ENCODE data around the gene ACSM2A.
"Not testable (repeated sequence)": the region's sequence is repeated elsewhere in the genome, so short reads cannot be mapped to it uniquely, and the experiment has no call there.

The ACSM2A gene

GRCh38 chr16:20451364-20451763 is at the start of gene ACSM2A:
TSS of gene ACSM2A (plus strand) at chr16:20451521. CDS start at chr16:20460115, 8,594 bp downstream.
- DNase-seq (ENCODE audit: low read depth in 2 of 3, low spot score in 2 of 3): not testable (repeated sequence)

DNA sequence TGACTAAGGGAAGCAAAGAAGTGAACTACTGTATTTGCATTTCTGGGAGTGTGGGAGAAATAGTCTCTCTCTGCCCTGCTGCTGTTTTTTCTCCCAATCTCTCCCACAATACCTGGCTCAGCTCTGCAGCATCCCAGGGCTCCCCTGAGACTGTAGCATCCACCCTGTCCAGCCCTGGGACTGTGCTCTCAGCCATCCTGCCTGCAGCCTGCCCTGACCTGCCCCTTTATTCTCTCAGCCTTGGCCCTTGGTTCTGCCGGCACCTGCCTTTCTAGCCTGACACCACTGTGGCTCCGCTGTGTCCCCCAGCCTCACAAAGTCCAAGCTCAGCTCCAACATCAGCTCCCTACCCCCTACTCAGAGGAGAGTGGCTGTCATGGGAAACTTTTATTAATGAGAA is 48.7 kb upstream of the ACSM2A start:
- DNase-seq (ENCODE audit: low read depth in 2 of 3, low spot score in 2 of 3): no peak

DNA sequence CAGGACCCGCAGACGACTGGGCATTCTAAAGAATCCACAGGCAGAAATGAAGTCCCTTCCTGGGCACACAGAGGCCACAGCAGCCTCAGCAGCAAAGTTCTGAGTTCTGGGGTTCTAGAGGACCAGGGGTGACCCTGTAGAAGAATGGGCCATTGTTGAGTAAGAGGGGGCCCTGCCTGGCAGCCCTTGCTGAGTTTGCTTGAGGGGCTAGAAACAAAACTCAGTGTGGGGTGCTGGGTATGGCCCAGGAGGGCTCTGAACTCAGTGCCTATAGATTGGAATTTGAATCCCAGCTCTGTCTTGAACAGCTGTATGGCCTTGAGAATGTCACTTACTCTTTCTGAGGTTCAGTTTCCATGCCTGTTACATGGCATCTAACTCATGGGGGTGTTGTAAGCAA is 46.7 kb upstream of the ACSM2A start, which contains the start of gene PDILT:
Gene PDILT (minus strand): TSS at position 101 of the 400 bp plus-strand sequence. CDS start 5,437 bp downstream, outside the sequence.
- no peak for DNase-seq (ENCODE audit: low read depth in 2 of 3, low spot score in 2 of 3)

GRCh38 chr16:20409398-20410120 is 41.8 kb upstream of the ACSM2A start, which contains the start of gene ACSM5:
TSS of gene ACSM5 (plus strand) at chr16:20409534. CDS start at chr16:20411485, 1,951 bp downstream.
- no peak for DNase-seq (ENCODE audit: low read depth in 2 of 3, low spot score in 2 of 3)

GRCh38 chr16:20410121-20410723 is 41.1 kb upstream of the ACSM2A start:
- DNase-seq (ENCODE audit: low read depth in 2 of 3, low spot score in 2 of 3): no peak

DNA sequence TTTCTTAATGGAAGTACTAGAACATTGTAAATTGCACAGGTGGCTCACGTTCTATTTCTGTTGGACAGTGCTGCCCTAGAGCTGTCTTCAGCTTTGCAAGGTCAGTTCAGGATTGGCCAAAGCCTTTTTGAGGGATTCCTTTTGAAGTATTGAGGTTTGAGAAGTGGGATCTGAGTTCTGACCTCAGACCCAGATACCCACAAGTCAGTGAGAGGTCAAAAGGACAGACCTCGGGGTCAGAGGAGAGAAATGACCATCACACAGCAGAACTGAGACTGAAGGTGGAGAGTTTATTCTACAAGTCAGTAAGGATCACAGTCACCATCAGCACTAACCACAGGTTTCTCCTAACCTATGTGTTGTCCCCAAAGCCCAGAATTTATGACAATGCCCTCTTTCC is 40.3 kb upstream of the ACSM2A start:
- no peak for DNase-seq (ENCODE audit: low read depth in 2 of 3, low spot score in 2 of 3)

- DNase-seq (ENCODE audit: low read depth in 2 of 3, low spot score in 2 of 3): no peak
Measured at GRCh38 chr16:20415541-20415940, 35.8 kb upstream of the ACSM2A start.

DNA sequence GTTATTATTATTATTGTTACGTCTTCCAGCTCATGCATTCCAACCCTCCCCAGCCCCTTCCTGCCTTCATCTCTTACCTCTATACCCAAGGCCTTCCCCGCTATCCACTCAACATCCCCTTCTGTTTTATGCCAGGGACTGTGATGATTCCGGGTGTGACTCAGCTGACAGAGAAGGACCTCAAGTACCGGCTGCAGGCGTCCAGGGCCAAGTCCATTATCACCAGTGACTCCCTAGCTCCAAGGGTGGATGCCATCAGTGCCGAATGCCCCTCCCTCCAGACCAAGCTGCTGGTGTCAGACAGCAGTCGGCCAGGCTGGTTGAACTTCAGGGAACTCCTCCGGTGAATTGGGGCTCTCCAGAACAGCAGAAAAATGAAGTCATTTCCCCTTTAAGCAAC is 32.2 kb upstream of the ACSM2A start:
- not testable (repeated sequence) for DNase-seq (ENCODE audit: low read depth in 2 of 3, low spot score in 2 of 3)

GRCh38 chr16:20421748-20422147 is 29.6 kb upstream of the ACSM2A start:
- DNase-seq (ENCODE audit: low read depth in 2 of 3, low spot score in 2 of 3): not testable (repeated sequence)

- DNase-seq (ENCODE audit: low read depth in 2 of 3, low spot score in 2 of 3): not testable (repeated sequence)
Measured at GRCh38 chr16:20423772-20424128, 27.6 kb upstream of the ACSM2A start.

- DNase-seq (ENCODE audit: low read depth in 2 of 3, low spot score in 2 of 3): no peak
Measured at GRCh38 chr16:20424129-20424866, 27.0 kb upstream of the ACSM2A start.

DNA sequence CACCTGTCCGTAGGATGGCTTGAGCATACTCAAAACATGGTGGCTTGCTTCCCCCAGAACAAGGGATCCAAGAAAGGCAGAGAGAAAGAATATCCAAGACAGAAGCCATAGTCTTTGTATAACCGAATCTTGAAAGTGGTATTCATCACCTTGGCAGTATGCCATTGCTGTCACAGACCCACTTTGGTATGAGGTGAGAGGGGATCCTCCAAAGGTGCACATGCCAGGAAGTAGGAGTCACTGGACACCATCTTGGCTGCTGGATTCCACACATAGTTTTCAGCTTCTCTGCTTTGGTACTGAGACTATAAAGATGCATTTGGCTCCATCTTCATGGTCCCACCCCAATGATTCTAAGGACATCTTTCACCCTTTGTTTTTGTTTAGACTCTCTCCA is 23.9 kb upstream of the ACSM2A start:
- DNase-seq (ENCODE audit: low read depth in 2 of 3, low spot score in 2 of 3): not testable (repeated sequence)

GRCh38 chr16:20429499-20429898 is 21.8 kb upstream of the ACSM2A start:
- DNase-seq (ENCODE audit: low read depth in 2 of 3, low spot score in 2 of 3): not testable (repeated sequence)

DNA sequence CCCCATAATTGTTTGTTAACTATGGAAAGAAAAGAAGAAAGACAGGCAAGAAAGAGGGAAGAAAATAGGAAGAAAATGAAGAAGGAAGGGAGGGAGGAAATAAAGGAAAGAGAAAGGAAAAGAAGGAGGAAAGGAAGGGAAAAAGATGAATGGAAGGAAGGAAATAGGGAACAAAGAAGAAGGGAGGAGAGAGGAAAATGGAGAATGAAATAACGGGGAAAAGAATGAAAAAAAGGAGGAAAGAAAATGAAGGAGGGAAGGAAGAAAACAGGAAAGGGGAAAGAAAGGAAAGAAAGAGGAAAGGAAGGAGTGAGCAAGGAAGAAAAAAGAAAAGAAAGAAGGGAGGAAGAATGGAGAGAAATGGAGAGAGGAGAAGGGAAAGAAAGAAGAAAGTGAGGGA is 20.8 kb upstream of the ACSM2A start:
- not testable (repeated sequence) for DNase-seq (ENCODE audit: low read depth in 2 of 3, low spot score in 2 of 3)

DNA sequence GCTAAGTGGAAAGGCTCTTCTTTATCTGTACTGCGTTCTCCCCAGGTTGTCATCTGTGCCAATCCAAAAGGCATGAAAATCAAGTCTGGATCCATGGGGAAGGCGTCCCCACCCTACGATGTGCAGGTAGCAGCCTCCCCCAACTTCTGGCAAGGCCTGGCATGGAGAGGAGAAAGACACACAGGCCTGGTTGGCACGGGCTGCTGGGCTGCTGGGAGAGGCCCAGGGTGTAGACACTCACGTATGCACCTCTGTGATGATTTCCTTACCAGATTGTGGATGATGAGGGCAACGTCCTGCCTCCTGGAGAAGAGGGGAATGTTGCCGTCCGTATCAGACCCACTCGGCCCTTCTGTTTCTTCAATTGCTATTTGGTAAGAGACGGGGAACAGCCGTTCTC is 20.4 kb upstream of the ACSM2A start:
- no peak for DNase-seq (ENCODE audit: low read depth in 2 of 3, low spot score in 2 of 3)

- DNase-seq (ENCODE audit: low read depth in 2 of 3, low spot score in 2 of 3): not testable (repeated sequence)
Measured at GRCh38 chr16:20438950-20439349, 12.4 kb upstream of the ACSM2A start.

DNA sequence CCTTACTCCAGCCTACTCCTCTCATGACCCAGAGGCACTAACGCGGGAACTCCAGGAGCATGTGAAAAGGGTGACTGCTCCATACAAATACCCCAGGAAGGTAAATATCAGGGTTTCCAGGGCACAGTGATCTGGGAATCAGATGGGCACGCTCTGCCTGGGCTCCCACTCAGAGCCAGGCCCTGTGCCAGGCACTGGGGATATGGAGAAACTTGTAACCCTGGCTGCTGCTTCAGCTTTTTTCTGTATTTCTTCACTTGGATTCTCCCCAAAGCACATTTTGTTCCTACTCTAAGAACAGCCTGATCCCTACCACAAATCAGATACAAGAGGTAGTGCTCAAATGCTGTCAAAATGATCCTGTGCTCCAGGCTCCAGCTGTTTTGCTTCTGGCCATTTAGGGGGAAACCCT is 11.5 kb upstream of the ACSM2A start:
- not testable (repeated sequence) for DNase-seq (ENCODE audit: low read depth in 2 of 3, low spot score in 2 of 3)

GRCh38 chr16:20440731-20441130 is 10.6 kb upstream of the ACSM2A start:
- not testable (repeated sequence) for DNase-seq (ENCODE audit: low read depth in 2 of 3, low spot score in 2 of 3)

DNA sequence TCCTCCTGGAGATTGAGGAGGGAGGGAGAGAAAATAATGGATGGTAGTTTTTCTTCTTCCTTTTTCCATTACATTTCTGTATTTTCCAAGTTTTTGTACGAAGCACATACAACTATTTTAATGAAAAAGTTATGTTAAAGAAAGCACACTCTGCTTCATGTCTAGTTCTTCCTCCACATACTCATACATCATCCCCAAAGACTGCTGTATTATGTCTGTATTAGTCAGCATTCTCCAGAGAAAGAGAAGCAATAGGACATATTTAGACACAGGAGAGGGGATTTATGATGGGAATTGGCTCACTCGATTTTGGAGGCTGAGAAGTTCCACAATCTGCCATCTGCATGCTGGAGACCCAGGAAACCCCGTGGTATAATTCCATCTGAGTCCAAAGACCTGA is 10.1 kb upstream of the ACSM2A start:
- no peak for DNase-seq (ENCODE audit: low read depth in 2 of 3, low spot score in 2 of 3)

GRCh38 chr16:20441859-20442258 is 9.5 kb upstream of the ACSM2A start:
- DNase-seq (ENCODE audit: low read depth in 2 of 3, low spot score in 2 of 3): not testable (repeated sequence)

DNA sequence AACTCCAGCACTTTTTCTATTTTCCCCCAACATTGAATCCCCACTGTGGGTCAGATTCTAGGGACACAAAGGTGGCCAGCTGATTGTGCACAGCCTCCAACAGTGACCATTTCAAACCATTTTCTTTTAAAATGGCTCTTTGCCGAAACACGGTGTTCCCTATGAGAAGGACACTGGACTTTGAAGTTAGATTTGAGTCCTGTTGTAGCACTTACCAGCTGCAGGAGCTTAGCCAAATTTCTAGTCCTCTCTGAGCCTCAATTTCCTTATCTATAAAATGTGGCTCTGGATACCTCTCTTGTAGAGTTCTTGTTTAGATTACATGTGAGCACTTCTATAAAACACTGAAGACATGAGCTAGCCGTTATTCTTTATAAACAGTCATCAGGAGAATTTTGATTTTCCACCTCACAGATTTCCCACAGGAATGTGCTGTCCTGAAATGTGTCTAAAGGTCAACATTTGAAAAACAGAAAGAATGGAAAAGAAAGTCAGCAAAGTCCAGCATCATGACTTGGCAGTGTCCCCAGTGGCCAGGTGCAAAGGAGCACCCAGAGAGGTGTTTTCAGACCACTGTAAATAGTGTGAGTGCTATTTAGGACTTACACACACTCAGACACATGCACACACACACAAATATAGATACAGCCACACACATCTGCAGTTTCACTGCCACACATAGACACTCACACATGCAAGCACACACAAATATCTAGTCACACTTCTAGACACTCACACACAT is 4.5 kb upstream of the ACSM2A start:
- not testable (repeated sequence) for DNase-seq (ENCODE audit: low read depth in 2 of 3, low spot score in 2 of 3)

Data from activated CD8-positive, alpha-beta memory T cell treated with anti-CD3 and anti-CD28 coated beads for 48 hours (primary cell).